ENCODE results near the gene CNBP. TPM values are rescaled to one million over a fixed set of nuclear protein-coding genes. Genes with fewer than 3 reads are reported as not detected.

Gene CNBP
- total and polyA plus RNA-seq, 2 of the 13 experiments (the other 11 are each of a cell fraction or from before 2014, with no cell fraction given): 282 to 354 TPM

GRCh38 chr3:129160891-129161859 lies 22.5 kb downstream of the CNBP start, which contains the start of gene ISY1 (continued):
- TF ChIP-seq KDM5B (CRISPR knock-in tag; IDR thresholded peaks at IDR 0.05; ENCODE audit: borderline replicate concordance): peak; percentile 84
- TF ChIP-seq ZBTB34 (CRISPR knock-in tag; IDR thresholded peaks at IDR 0.05): 0 out of 2 replicates have a peak, but pooled peaks have one; percentile 36
- TF ChIP-seq TBP (CRISPR knock-in tag; IDR thresholded peaks at IDR 0.05): no peak
- TF ChIP-seq FOSL1 (CRISPR knock-in tag; IDR thresholded peaks at IDR 0.05; ENCODE audit: borderline replicate concordance): no peak
- peak; percentile 84; the same call in 1 of the 2 replicates for TF ChIP-seq SNAPC2 (CRISPR knock-in tag; IDR thresholded peaks at IDR 0.05)
- TF ChIP-seq ZFP62 (CRISPR knock-in tag; IDR thresholded peaks at IDR 0.05): no peak
- TF ChIP-seq ZNF367 (CRISPR knock-in tag; IDR thresholded peaks at IDR 0.05; ENCODE audit: borderline replicate concordance): no peak
- TF ChIP-seq NFKBIZ (CRISPR knock-in tag; IDR thresholded peaks at IDR 0.05): no peak
- TF ChIP-seq MBD4 (IDR thresholded peaks at IDR 0.05; ENCODE audit: borderline replicate concordance, low read length): no peak
- TF ChIP-seq CHD4 (IDR thresholded peaks at IDR 0.05; ENCODE audit: borderline replicate concordance, low read length): no peak; the same call in 1 of the 2 replicates
- peak; percentile 82 for TF ChIP-seq MXD1 (CRISPR knock-in tag; IDR thresholded peaks at IDR 0.05)
- TF ChIP-seq PAWR (CRISPR knock-in tag; IDR thresholded peaks at IDR 0.05; ENCODE audit: borderline replicate concordance): no peak
- TF ChIP-seq ZNF20 (CRISPR knock-in tag; IDR thresholded peaks at IDR 0.05): peak; percentile 60; the same call in 1 of the 2 replicates
- TF ChIP-seq ZNF224 (CRISPR knock-in tag; IDR thresholded peaks at IDR 0.05): peak; percentile 89; the same call in 1 of the 2 replicates
- peak; percentile 62; the same call in 1 of the 2 replicates for TF ChIP-seq ZNF891 (CRISPR knock-in tag; IDR thresholded peaks at IDR 0.05)
- peak; percentile 38; the same call in 1 of the 2 replicates for TF ChIP-seq MIXL1 (CRISPR knock-in tag; IDR thresholded peaks at IDR 0.05)
- TF ChIP-seq ZNF138 (CRISPR knock-in tag; IDR thresholded peaks at IDR 0.05; ENCODE audit: low read depth): no peak
- TF ChIP-seq ARID3A (IDR thresholded peaks at IDR 0.05; ENCODE audit: low read depth, low read length): no peak
- no peak; the same call in none of the 2 replicates for TF ChIP-seq HIVEP1 (CRISPR knock-in tag; IDR thresholded peaks at IDR 0.05)
- no peak for TF ChIP-seq MTF2 (CRISPR knock-in tag; IDR thresholded peaks at IDR 0.05; ENCODE audit: borderline replicate concordance)
- TF ChIP-seq ETV5 (CRISPR knock-in tag; IDR thresholded peaks at IDR 0.05; ENCODE audit: borderline replicate concordance): peak; percentile 82
- TF ChIP-seq ARID4A (CRISPR knock-in tag; IDR thresholded peaks at IDR 0.05; ENCODE audit: borderline replicate concordance): peak; percentile 84

All from HepG2 (cell line).